Endodermal cell (in vitro differentiated cells): ENCODE results near the gene CACNG6. TPM values are rescaled to one million over a fixed set of nuclear protein-coding genes. Genes with fewer than 3 reads are reported as not detected.

Experiments
- DNase-seq: peaks from one replicate; pipeline ENCODE4 v3.0.0-alpha.2; 2017
- H3K27ac ChIP-seq: 2 replicates; pipeline ENCODE4 v1.5.1; 2013; ENCODE audit warnings: mild to moderate bottlenecking, low read depth, low read length, moderate library complexity
- H3K27me3 ChIP-seq: 2 replicates; pipeline ENCODE4 v1.6.1; 2013; ENCODE audit warnings: mild to moderate bottlenecking, low read length, moderate library complexity; ENCODE audit not compliant: insufficient read depth, control insufficient read depth, poor library complexity, severe bottlenecking
- H3K36me3 ChIP-seq: 2 replicates; pipeline ENCODE4 v1.7.0; 2013; ENCODE audit warnings: mild to moderate bottlenecking, low read length, moderate library complexity; ENCODE audit not compliant: control insufficient read depth, insufficient read depth
- H3K4me1 ChIP-seq: one replicate; pipeline ENCODE4 v1.7.0; 2013; ENCODE audit warnings: low read length; ENCODE audit not compliant: control insufficient read depth, insufficient read depth
- H3K4me3 ChIP-seq: 2 replicates; pipeline ENCODE4 v1.5.1; 2013; ENCODE audit warnings: mild to moderate bottlenecking, low read length, moderate library complexity
- H3K9ac ChIP-seq: 2 replicates; pipeline ENCODE4 v1.6.1; 2013; ENCODE audit warnings: mild to moderate bottlenecking, low read length, moderate library complexity; ENCODE audit not compliant: poor library complexity, severe bottlenecking; ENCODE audit errors: extremely low read depth
- H3K9me3 ChIP-seq: 2 replicates; pipeline ENCODE4 v1.6.1; 2013; ENCODE audit warnings: mild to moderate bottlenecking, low read length, moderate library complexity; ENCODE audit not compliant: control insufficient read depth
- H3K27ac Mint-ChIP-seq: 2 replicates; pipeline ENCODE4 v1.8.0; 2020; ENCODE audit warnings: mixed read lengths
- H3K27me3 Mint-ChIP-seq: 2 replicates; pipeline ENCODE4 v1.8.0; 2021; ENCODE audit warnings: mild to moderate bottlenecking, mixed read lengths; ENCODE audit not compliant: insufficient read depth
- H3K36me3 Mint-ChIP-seq: 2 replicates; pipeline ENCODE4 v1.8.0; 2020; ENCODE audit warnings: low read depth, mixed read lengths
- H3K4me1 Mint-ChIP-seq: 2 replicates; pipeline ENCODE4 v1.8.0; 2020; ENCODE audit warnings: mixed read lengths
- H3K4me3 Mint-ChIP-seq: 2 replicates; pipeline ENCODE4 v1.8.0; 2020; ENCODE audit warnings: mild to moderate bottlenecking, moderate library complexity, mixed read lengths
- H3K9me3 Mint-ChIP-seq: 2 replicates; pipeline ENCODE4 v1.8.0; 2020; ENCODE audit warnings: mild to moderate bottlenecking, mixed read lengths
- CTCF ChIP-seq: fragments of 200-600 bp; sonication (generic); conservative IDR thresholded peaks from 2 replicates; pipeline ENCODE4 v1.5.0; 2021; ENCODE audit warnings: antibody characterized with exemption, mild to moderate bottlenecking
- WGBS, 2 experiments: methylation state at CpG; one replicate each; pipeline versions ENCODE4 v1.1.5 to v1.1.7; 2013; ENCODE audit warnings: missing lambda C conversion rate in 2 of 2, mixed read lengths in 1 of 2; ENCODE audit not compliant: insufficient coverage in 1 of 2, insufficient read length in 1 of 2; 5-methylcytosine and 5-hydroxymethylcytosine counted together
- total RNA-seq, 2 donors: library from RNA; stranded (reverse); fragmentation: NEBNext Ultra II Directional in 1 of 2; extraction: Animal tissue kit (Norgen Biotek cat#: 25700) in 1 of 2; gene quantifications; 2 replicates in 1 of 2; 3 replicates in 1 of 2; pipeline ENCODE4 v1.2.1, GENCODE V29; 2021

Gene CACNG6
- total RNA-seq, 2 donors from 2014 or later: 0.92 to 1.8 TPM

DNA sequence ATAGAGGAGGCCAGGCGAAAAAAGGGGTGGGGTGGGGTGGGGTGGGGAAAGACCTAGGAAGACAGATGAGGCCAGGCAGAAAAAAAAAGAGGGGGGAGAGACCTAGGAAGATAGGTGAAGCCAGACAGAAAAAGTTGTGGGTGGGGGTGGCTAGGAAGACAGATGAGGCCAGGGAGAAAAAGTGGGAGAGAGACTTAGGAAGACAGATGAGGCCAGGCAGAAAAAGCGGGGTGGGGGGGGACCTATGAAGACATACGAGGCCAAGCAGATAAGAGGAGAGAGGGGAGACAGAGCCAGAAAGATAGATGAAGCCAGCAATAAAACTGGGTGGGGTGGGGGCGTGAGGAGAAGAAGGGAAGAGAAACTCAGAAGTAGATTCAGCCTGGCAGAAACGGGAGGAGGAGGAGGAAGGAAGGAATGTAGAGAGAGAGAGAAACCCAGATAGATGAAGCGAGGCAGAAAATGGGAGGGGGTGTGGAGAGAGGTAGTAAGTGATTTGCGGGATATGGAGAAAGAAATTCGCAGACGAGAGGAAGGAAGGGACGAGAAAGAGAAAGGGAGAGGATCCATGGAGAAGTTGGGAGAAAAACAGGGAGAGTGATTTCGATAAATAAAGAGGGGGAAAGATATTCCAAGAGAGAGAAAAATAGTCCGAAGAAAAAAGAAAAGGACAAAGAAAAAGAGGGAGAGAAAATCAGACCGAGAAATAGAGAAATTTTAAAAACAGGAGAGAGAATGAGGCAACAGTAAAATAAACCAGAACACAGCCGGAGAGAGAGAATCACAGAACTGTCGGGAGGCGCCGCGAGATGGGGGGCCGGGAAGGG is 12.2 kb upstream of the CACNG6 start:
- Mint-ChIP-seq H3K27ac (no peak overlapping the region), H3K9me3 (peaks cover 24% of the 10 kb centered on the region), H3K36me3 (no peaks in the 10 kb centered on the region), H3K4me3 (peak overlapping the region; percentile 58), H3K4me1 (peaks cover 8% of the 10 kb centered on the region), H3K27me3 (peaks cover 63% of the 10 kb centered on the region)
- Histone ChIP-seq H3K4me1 (no peaks in the 10 kb centered on the region), H3K27me3 (peaks cover 22% of the 10 kb centered on the region), H3K36me3 (no peaks in the 10 kb centered on the region), H3K9ac (peak overlapping the region; percentile 45), H3K4me3 (peak overlapping the region; percentile 83), H3K9me3 (no peaks in the 10 kb centered on the region), H3K27ac (no peak overlapping the region)
- 5 to 6% methylated on average over 13 to 19 of the region's 19 CpGs for WGBS, 2 experiments
- DNase-seq: no peak
- TF ChIP-seq CTCF: no peak

DNA sequence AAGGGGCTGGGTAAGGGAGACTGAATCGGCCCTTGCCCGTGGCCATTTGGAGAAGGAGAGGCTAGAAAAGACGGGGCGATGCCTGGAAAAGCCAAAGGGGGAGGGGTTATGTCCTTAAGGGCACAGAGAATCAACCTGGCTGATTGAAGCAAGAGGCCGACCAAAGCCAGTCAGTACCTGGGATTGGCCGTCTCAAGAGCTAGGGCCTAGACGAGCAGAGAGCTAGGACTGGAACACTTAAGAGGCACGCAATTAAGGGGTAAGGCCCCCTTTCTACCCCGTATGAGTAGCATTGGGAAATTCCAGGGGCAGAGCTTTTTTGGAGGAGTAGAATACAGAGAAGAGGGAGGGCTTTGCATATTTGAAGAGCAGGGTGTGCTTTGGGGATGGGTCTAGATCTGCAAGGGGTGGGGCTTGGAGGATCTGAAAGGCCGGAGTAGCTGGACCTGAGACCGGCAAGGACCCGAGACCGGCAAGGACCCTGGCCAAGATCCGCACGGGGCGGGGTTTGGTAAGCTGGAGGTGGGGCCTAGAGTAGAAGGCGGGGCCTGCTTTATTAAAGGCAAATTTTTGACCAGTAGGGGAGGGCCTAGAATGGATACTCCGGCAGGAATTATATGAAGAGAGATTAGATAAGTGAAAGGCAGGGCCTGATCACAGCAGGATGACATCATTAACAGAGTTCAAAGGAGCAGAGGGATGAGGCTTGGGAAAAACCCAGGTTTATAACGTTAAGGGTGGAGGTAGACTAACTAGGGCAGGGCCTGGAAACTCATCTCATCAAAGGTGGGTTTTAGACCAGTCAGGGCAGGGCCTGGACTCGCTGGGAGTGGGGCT is 10.7 kb upstream of the CACNG6 start:
- Histone ChIP-seq H3K4me3 (peak overlapping the region; percentile 83), H3K9ac (peak overlapping the region; percentile 39), H3K27ac (peak overlapping the region; percentile 66), H3K27me3 (peaks cover 28% of the 10 kb centered on the region), H3K9me3 (no peaks in the 10 kb centered on the region), H3K4me1 (no peaks in the 10 kb centered on the region), H3K36me3 (no peaks in the 10 kb centered on the region)
- WGBS, 2 experiments: 14 to 18% methylated on average over 17 to 20 of the region's 20 CpGs
- no peaks in the 10 kb centered on the region for H3K36me3 Mint-ChIP-seq
- H3K27me3 Mint-ChIP-seq: peaks cover 55% of the 10 kb centered on the region
- no peak for TF ChIP-seq CTCF
- H3K4me1 Mint-ChIP-seq: peaks cover 8% of the 10 kb centered on the region
- H3K4me3 Mint-ChIP-seq: peak overlapping the region; percentile 58
- peaks cover 24% of the 10 kb centered on the region for H3K9me3 Mint-ChIP-seq
- DNase-seq: peak; percentile 94
- H3K27ac Mint-ChIP-seq: peak overlapping the region; percentile 93

DNA sequence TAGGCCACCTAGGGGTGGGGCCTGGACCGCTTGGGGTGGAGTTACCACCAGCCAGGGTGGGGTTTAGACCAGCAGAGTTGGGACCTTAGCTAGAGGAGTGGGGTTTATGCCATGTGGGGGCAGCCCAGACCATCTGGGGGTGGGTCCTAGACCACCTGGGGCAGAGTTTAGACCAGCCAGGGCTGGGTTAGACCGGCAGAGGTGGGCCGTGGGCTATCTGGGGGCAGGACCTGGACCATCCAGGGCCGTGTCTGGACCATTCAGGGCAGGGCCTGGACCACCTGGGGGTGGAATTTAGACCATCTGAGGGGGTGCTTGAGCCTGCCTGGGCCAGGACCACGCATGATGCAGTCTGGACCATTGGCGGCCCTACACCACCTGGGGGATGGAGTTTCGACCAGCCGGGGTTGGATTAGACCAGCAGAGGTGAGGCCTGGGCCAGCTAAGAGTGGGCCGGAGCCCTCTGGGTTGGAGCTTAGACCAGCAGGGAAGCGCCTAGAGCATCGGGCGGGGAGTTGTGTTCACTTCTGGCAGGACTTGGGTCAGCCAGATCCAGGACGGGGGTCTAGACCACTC is 10.0 kb upstream of the CACNG6 start:
- peaks cover 8% of the 10 kb centered on the region for H3K4me1 Mint-ChIP-seq
- Histone ChIP-seq H3K9ac (no peak overlapping the region), H3K4me3 (peak overlapping the region; percentile 83), H3K36me3 (no peaks in the 10 kb centered on the region), H3K27me3 (peaks cover 28% of the 10 kb centered on the region), H3K4me1 (no peaks in the 10 kb centered on the region), H3K27ac (no peak overlapping the region), H3K9me3 (no peaks in the 10 kb centered on the region)
- H3K36me3 Mint-ChIP-seq: no peaks in the 10 kb centered on the region
- peaks cover 24% of the 10 kb centered on the region for H3K9me3 Mint-ChIP-seq
- no peak overlapping the region for H3K27ac Mint-ChIP-seq
- TF ChIP-seq CTCF: no peak
- peak overlapping the region; percentile 41 for H3K4me3 Mint-ChIP-seq
- DNase-seq: peak; percentile 71
- 73 to 83% methylated on average over 5 to 13 of the region's 13 CpGs for WGBS, 2 experiments
- peaks cover 48% of the 10 kb centered on the region for H3K27me3 Mint-ChIP-seq
